Keratinocyte (primary cell): ENCODE measurements around the gene ENTR1.

Experiments
- EZH2 ChIP-seq: IDR thresholded peaks from one replicate; pipeline ENCODE4 v1.6.1; 2012; ENCODE audit warnings: inconsistent platforms, mild to moderate bottlenecking, low read length, moderate library complexity
- TF ChIP-seq, protein P1 (sequence below), 3 experiments: IDR thresholded peaks in 1 of 3; conservative IDR thresholded peaks in 1 of 3; optimal IDR thresholded peaks in 1 of 3; 2 replicates in 2 of 3; 3 replicates in 1 of 3; pipeline versions ENCODE3 to v1.5.1; 2011; ENCODE audit warnings: low read length in 3 of 3, mild to moderate bottlenecking in 3 of 3, moderate library complexity in 2 of 3, control low read depth in 1 of 3, inconsistent platforms in 1 of 3; ENCODE audit not compliant: insufficient read depth in 2 of 3; ENCODE audit errors: extremely low read depth in 1 of 3

GRCh38 chr9:136448655-136449054, 38.2 kb upstream of the ENTR1 start:
- TF ChIP-seq, protein P1, sequence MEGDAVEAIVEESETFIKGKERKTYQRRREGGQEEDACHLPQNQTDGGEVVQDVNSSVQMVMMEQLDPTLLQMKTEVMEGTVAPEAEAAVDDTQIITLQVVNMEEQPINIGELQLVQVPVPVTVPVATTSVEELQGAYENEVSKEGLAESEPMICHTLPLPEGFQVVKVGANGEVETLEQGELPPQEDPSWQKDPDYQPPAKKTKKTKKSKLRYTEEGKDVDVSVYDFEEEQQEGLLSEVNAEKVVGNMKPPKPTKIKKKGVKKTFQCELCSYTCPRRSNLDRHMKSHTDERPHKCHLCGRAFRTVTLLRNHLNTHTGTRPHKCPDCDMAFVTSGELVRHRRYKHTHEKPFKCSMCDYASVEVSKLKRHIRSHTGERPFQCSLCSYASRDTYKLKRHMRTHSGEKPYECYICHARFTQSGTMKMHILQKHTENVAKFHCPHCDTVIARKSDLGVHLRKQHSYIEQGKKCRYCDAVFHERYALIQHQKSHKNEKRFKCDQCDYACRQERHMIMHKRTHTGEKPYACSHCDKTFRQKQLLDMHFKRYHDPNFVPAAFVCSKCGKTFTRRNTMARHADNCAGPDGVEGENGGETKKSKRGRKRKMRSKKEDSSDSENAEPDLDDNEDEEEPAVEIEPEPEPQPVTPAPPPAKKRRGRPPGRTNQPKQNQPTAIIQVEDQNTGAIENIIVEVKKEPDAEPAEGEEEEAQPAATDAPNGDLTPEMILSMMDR (optimal IDR thresholded peaks at IDR 0.05 in 1 of 3, IDR thresholded peaks at IDR 0.05 in 1 of 3, conservative IDR thresholded peaks at IDR 0.05 in 1 of 3; ENCODE audit: extremely low read depth in 1 of 3, insufficient read depth in 2 of 3, low read length in 3 of 3): no peak
- no peak for TF ChIP-seq EZH2
